Smooth muscle cell (in vitro differentiated cells): ENCODE results near the gene TNFAIP8L3. TPM values are rescaled to one million over a fixed set of nuclear protein-coding genes. Genes with fewer than 3 reads are reported as not detected.

Experiments used
- DNase-seq: peaks from one replicate; lab custom pipeline; 2025; ENCODE audit not compliant: unreplicated experiment; lab: John Stamatoyannopoulos, UW
- H2AFZ ChIP-seq: fragments of 200-600 bp; sonication (generic); 2 replicates; pipeline ENCODE4 v1.6.0; 2016; ENCODE audit warnings: antibody characterized with exemption, low read depth, mild to moderate bottlenecking
- H3F3A ChIP-seq: fragments of 200-600 bp; sonication (generic); 2 replicates; pipeline ENCODE4 v1.6.0; 2017; ENCODE audit warnings: antibody characterized with exemption, low read depth
- H3K27ac ChIP-seq: fragments of 200-600 bp; sonication (generic); 2 replicates; pipeline ENCODE4 v1.5.1; 2016; ENCODE audit warnings: low read depth, mild to moderate bottlenecking
- H3K27me3 ChIP-seq: fragments of 200-600 bp; sonication (generic); 2 replicates; pipeline ENCODE4 v1.6.1; 2016; ENCODE audit warnings: low read depth, mild to moderate bottlenecking
- H3K36me3 ChIP-seq: fragments of 200-600 bp; sonication (generic); 2 replicates; pipeline ENCODE4 v1.5.1; 2016; ENCODE audit warnings: low read depth
- H3K4me1 ChIP-seq: fragments of 200-600 bp; sonication (generic); 2 replicates; pipeline ENCODE4 v1.5.1; 2016; ENCODE audit warnings: low read depth
- H3K4me2 ChIP-seq: fragments of 200-600 bp; sonication (generic); 2 replicates; pipeline ENCODE4 v1.6.0; 2016; ENCODE audit warnings: mild to moderate bottlenecking
- H3K4me3 ChIP-seq: fragments of 200-600 bp; sonication (generic); 2 replicates; pipeline ENCODE4 v1.5.1; 2016; ENCODE audit warnings: mild to moderate bottlenecking
- H3K79me2 ChIP-seq: fragments of 200-600 bp; sonication (generic); 2 replicates; pipeline ENCODE4 v1.6.0; 2016; ENCODE audit warnings: low read depth, mild to moderate bottlenecking
- H3K9ac ChIP-seq: fragments of 200-600 bp; sonication (generic); 2 replicates; pipeline ENCODE4 v1.6.0; 2016; ENCODE audit warnings: low read depth
- H3K9me3 ChIP-seq: fragments of 200-600 bp; sonication (generic); replicated peaks from 2 replicates; pipeline ENCODE4 v1.5.1; 2016; ENCODE audit warnings: low read depth
- H4K20me1 ChIP-seq: fragments of 200-600 bp; sonication (generic); 2 replicates; pipeline ENCODE4 v1.6.0; 2016; ENCODE audit warnings: low read depth
- WGBS: methylation state at CpG from one replicate; pipeline ENCODE4 v1.1.7; 2016; ENCODE audit warnings: low lambda C conversion rate; 5-methylcytosine and 5-hydroxymethylcytosine counted together
- polyA plus RNA-seq: library from polyadenylated mRNA; unstranded; fragments of >200 nt; fragmentation: Nextera tagmentation; extraction: Ambion mirVana; gene quantifications from 2 replicates; pipeline ENCODE4 v1.2.1, GENCODE V29; 2016
- total RNA-seq: library from RNA; depleted of rRNA; stranded (reverse); fragments of >200 nt; gene quantifications from 2 replicates; pipeline ENCODE4 v1.2.3, GENCODE V29; 2014
- TF ChIP-seq, protein P1 (sequence below): fragments of 200-600 bp; sonication (generic); IDR thresholded peaks from 2 replicates; pipeline ENCODE4 v1.5.1; 2017; ENCODE audit warnings: borderline replicate concordance, mild to moderate bottlenecking, antibody characterized with exemption; ENCODE audit not compliant: insufficient read depth, poor library complexity, severe bottlenecking

TNFAIP8L3 gene
- total and polyA plus RNA-seq, 2 experiments from 2014 or later: not detected

DNA sequence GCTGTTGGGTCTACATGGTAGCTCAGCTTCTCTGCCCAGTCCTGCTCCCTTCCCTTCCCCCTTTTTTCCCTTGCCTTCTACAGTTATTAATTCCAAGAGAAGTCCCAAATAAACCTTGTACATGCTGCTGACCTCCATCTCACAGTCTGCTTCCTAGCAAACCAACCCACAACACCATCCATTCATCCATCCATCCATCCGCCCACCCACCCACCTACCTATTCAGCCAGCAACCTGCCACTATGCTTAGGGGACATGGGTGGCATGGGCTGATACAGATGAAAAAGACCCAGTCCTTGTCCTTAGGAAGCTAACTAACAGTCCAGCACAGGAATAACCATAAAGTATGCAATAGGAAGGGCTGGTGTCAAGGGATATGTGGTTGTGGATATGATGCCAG lies 5.7 kb downstream of the TNFAIP8L3 start:
- no peak overlapping the region for H3K4me3 ChIP-seq
- 100% methylated on average over 1 of the region's 1 CpG for WGBS
- H3K4me1 ChIP-seq: peaks cover under 1% of the 10 kb centered on the region
- H3F3A ChIP-seq: no peaks in the 10 kb centered on the region
- H3K36me3 ChIP-seq: no peaks in the 10 kb centered on the region
- H3K4me2 ChIP-seq: no peak overlapping the region
- H3K9ac ChIP-seq: no peak overlapping the region
- H3K27me3 ChIP-seq: peaks cover 42% of the 10 kb centered on the region
- H3K27ac ChIP-seq: no peak overlapping the region
- no peak for DNase-seq
- TF ChIP-seq, protein P1, sequence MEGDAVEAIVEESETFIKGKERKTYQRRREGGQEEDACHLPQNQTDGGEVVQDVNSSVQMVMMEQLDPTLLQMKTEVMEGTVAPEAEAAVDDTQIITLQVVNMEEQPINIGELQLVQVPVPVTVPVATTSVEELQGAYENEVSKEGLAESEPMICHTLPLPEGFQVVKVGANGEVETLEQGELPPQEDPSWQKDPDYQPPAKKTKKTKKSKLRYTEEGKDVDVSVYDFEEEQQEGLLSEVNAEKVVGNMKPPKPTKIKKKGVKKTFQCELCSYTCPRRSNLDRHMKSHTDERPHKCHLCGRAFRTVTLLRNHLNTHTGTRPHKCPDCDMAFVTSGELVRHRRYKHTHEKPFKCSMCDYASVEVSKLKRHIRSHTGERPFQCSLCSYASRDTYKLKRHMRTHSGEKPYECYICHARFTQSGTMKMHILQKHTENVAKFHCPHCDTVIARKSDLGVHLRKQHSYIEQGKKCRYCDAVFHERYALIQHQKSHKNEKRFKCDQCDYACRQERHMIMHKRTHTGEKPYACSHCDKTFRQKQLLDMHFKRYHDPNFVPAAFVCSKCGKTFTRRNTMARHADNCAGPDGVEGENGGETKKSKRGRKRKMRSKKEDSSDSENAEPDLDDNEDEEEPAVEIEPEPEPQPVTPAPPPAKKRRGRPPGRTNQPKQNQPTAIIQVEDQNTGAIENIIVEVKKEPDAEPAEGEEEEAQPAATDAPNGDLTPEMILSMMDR: no peak
- no peak overlapping the region for H2AFZ ChIP-seq
- H3K79me2 ChIP-seq: no peaks in the 10 kb centered on the region
- no peaks in the 10 kb centered on the region for H3K9me3 ChIP-seq
- H4K20me1 ChIP-seq: no peaks in the 10 kb centered on the region

DNA sequence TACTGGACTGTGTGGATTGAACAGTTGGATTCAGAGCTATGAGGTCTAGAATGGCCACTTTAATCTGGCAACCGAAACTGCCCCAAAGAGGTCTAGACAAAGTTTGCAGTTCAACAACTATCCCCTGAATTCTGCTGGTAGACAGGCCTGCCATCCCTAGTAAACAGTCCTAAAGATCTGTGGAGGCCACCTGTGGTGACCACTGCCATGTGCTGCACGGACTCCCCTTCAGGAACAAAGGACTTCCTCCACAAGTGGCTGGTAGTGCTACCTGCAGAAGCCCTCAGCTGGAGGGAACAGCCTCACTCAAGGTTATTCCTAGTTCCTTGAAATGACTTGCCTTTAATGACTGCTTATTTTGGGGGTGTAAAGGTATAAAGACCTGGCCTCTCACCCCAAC lies 6.1 kb downstream of the TNFAIP8L3 start:
- TF ChIP-seq, protein P1: no peak
- no peaks in the 10 kb centered on the region for H3F3A ChIP-seq

DNA sequence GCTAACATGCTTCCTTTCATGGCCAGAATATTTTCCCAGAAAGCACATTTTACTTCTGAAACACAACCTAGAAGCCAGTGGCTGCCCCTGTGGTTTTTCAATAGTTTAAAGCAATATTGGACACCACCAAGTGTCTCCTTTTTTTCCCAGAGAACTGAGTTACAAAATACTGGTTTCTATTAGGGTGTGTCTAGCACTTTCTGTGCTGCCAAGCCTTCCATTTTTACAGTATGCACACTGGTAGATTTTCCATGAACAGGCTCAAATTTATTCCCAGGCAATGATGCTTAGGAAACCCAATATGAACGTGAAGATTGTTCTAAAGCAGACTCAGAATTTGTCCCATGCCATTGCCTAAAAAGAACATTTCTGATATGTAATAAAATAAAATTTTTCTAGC lies 7.2 kb downstream of the TNFAIP8L3 start:
- no peaks in the 10 kb centered on the region for H3K79me2 ChIP-seq
- H2AFZ ChIP-seq: no peak overlapping the region
- TF ChIP-seq, protein P1: no peak
- no peak overlapping the region for H3K4me3 ChIP-seq
- no peak overlapping the region for H3K4me2 ChIP-seq
- H4K20me1 ChIP-seq: no peaks in the 10 kb centered on the region
- no peaks in the 10 kb centered on the region for H3K4me1 ChIP-seq
- H3K27ac ChIP-seq: no peak overlapping the region
- 92% methylated on average over 1 of the region's 1 CpG for WGBS
- H3K9ac ChIP-seq: no peak overlapping the region
- H3K27me3 ChIP-seq: peaks cover 27% of the 10 kb centered on the region
- no peaks in the 10 kb centered on the region for H3K36me3 ChIP-seq
- DNase-seq: no peak
- no peaks in the 10 kb centered on the region for H3K9me3 ChIP-seq
- no peaks in the 10 kb centered on the region for H3F3A ChIP-seq

More for the DNA sequence above, 6.1 kb downstream of the TNFAIP8L3 start:
- H3K4me1 ChIP-seq: no peaks in the 10 kb centered on the region
- no peaks in the 10 kb centered on the region for H3K79me2 ChIP-seq
- 85% methylated on average over 2 of the region's 2 CpGs for WGBS
- peaks cover 38% of the 10 kb centered on the region for H3K27me3 ChIP-seq
- H3K9ac ChIP-seq: no peak overlapping the region
- no peaks in the 10 kb centered on the region for H3K9me3 ChIP-seq
- no peak overlapping the region for H3K27ac ChIP-seq
- DNase-seq: no peak
- H3K4me2 ChIP-seq: no peak overlapping the region
- H2AFZ ChIP-seq: no peak overlapping the region
- no peak overlapping the region for H3K4me3 ChIP-seq
- H3K36me3 ChIP-seq: no peaks in the 10 kb centered on the region
- H4K20me1 ChIP-seq: no peaks in the 10 kb centered on the region

DNA sequence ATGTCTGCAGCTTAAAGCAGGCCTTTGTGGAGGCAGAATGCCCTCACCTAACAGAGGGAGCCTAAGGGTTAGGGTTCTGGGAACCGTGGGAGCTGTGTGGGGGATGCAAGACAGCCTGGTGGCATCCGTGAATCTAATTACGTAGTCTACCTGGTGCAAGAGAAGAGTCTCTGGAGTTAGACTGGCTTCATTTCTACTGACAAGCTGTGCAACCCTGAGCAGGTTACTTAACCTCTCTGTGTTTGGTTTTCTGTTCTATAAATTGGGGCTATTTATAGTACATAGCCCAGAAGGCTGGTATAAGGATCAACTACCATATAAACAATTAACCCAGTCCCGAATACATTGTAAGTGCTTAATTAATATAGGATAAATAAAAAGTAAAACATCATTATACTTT lies 8.3 kb downstream of the TNFAIP8L3 start:
- Histone ChIP-seq H3K9me3 (no peaks in the 10 kb centered on the region), H3K27ac (no peak overlapping the region), H3K36me3 (no peaks in the 10 kb centered on the region), H3K79me2 (no peaks in the 10 kb centered on the region), H3F3A (no peaks in the 10 kb centered on the region), H3K4me1 (no peaks in the 10 kb centered on the region), H3K9ac (no peak overlapping the region), H3K4me3 (no peak overlapping the region), H2AFZ (no peak overlapping the region), H3K4me2 (no peak overlapping the region), H3K27me3 (peaks cover 16% of the 10 kb centered on the region), H4K20me1 (no peaks in the 10 kb centered on the region)
- TF ChIP-seq, protein P1: no peak
- WGBS: 88% methylated on average over 4 of the region's 4 CpGs
- DNase-seq: no peak
